Small intestine (tissue), 7 donors: ENCODE results near the gene HYI. TPM values are rescaled to one million over a fixed set of nuclear protein-coding genes. Genes with fewer than 3 reads are reported as not detected.

Experiments used
- DNase-seq, 2 donors: peaks; one replicate each; pipeline versions ENCODE4 v3.0.0 to v3.0.0-alpha.2; 2013
- FAIRE-seq: peaks from 2 replicates; lab custom pipeline; 2012; peaks lifted over from hg19 to GRCh38; lab: Jason Lieb, UNC
- H3K27ac ChIP-seq, 3 donors: one replicate each; pipeline ENCODE4 v1.5.1; 2013; ENCODE audit warnings: low read length in 2 of 3, mild to moderate bottlenecking in 2 of 3, control low read depth in 1 of 3, inconsistent platforms in 1 of 3, low read depth in 1 of 3, moderate library complexity in 1 of 3
- H3K27me3 ChIP-seq, 3 donors: one replicate each; pipeline ENCODE4 v1.6.1; 2013; ENCODE audit warnings: low read length in 3 of 3, inconsistent platforms in 1 of 3; ENCODE audit not compliant: control insufficient read depth in 3 of 3, insufficient read depth in 3 of 3
- H3K36me3 ChIP-seq, 3 donors: one replicate each; pipeline ENCODE4 v1.6.1; 2013; ENCODE audit warnings: low read length in 3 of 3, inconsistent platforms in 1 of 3, low read depth in 1 of 3, mild to moderate bottlenecking in 1 of 3, moderate library complexity in 1 of 3; ENCODE audit not compliant: control insufficient read depth in 3 of 3, insufficient read depth in 2 of 3
- H3K4me1 ChIP-seq, 3 donors: one replicate each; pipeline ENCODE4 v1.6.1; 2013; ENCODE audit warnings: low read length in 2 of 3, inconsistent platforms in 1 of 3, low read depth in 1 of 3, mild to moderate bottlenecking in 1 of 3, moderate library complexity in 1 of 3; ENCODE audit not compliant: control insufficient read depth in 3 of 3, insufficient read depth in 2 of 3
- H3K4me3 ChIP-seq, 3 donors: one replicate each; pipeline ENCODE4 v1.5.1; 2013; ENCODE audit warnings: low read length in 3 of 3, control low read depth in 1 of 3, inconsistent platforms in 1 of 3, low read depth in 1 of 3, mild to moderate bottlenecking in 1 of 3, moderate library complexity in 1 of 3
- H3K9me3 ChIP-seq, 2 donors: one replicate each; pipeline ENCODE4 v1.6.1; 2013; ENCODE audit warnings: low read depth in 1 of 2, low read length in 1 of 2; ENCODE audit not compliant: control insufficient read depth in 2 of 2, insufficient read depth in 1 of 2
- WGBS, 3 donors: extraction: QIAGEN DNeasy Blood & Tissue Kit; methylation state at CpG; one replicate each; pipeline ENCODE4 v1.1.7; 2013; 5-methylcytosine and 5-hydroxymethylcytosine counted together
- polyA plus RNA-seq, 4 donors: library from polyadenylated mRNA; stranded (reverse) in 3 of 4; unstranded in 1 of 4; fragments of 200-250 nt in 3 of 4; fragments of 120-200 nt in 1 of 4; gene quantifications; one replicate each; pipeline versions ENCODE4 v1.2.1 to v1.2.3, GENCODE V29; 2013
- donor health status: healthy with polysubstance abuse.
- donor health status: control.
- donor health status: control.
- donor health status: Bipolar disorder and iron deficiency.
- donor health status: healthy.

The HYI gene
- polyA plus RNA-seq, 4 donors: 42.6 to 234 (median 139) TPM

GRCh38 chr1:43432907-43433306 is 20.8 kb downstream of the HYI start:
- H3K4me1 ChIP-seq: no peaks in the 10 kb centered on the region
- 92 to 97% (median 97%) methylated on average over 5 of the region's 5 CpGs for WGBS, 3 donors
- H3K9me3 ChIP-seq: no peaks in the 10 kb centered on the region
- peaks cover 18 to 89% (median 33%) of the 10 kb centered on the region in 3 donors for H3K36me3 ChIP-seq
- no peak for FAIRE-seq
- no peak for DNase-seq
- no peaks in the 10 kb centered on the region for H3K27me3 ChIP-seq
- H3K27ac ChIP-seq: no peak overlapping the region
- no peak overlapping the region for H3K4me3 ChIP-seq

- H3K4me3 ChIP-seq: no peak overlapping the region
- no peak overlapping the region for H3K27ac ChIP-seq
- H3K27me3 ChIP-seq: no peaks in the 10 kb centered on the region
- DNase-seq (no peak), FAIRE-seq (no peak)
- peaks cover 21 to 89% (median 34%) of the 10 kb centered on the region in 3 donors for H3K36me3 ChIP-seq
- H3K9me3 ChIP-seq: no peaks in the 10 kb centered on the region
- no peaks in the 10 kb centered on the region for H3K4me1 ChIP-seq
- 90 to 99% (median 95%) methylated on average over 8 to 9 of the region's 9 CpGs for WGBS, 3 donors
Observed at GRCh38 chr1:43432171-43432860, 21.4 kb downstream of the HYI start.

- Histone ChIP-seq H3K9me3 (no peaks in the 10 kb centered on the region), H3K4me1 (no peaks in the 10 kb centered on the region), H3K27ac (no peak overlapping the region), H3K27me3 (no peaks in the 10 kb centered on the region), H3K36me3 (peaks cover 24 to 89% (median 35%) of the 10 kb centered on the region in 3 donors), H3K4me3 (no peak overlapping the region)
- DNase-seq (no peak), FAIRE-seq (no peak)
- WGBS, 3 donors: 95 to 97% (median 96%) methylated on average over 9 of the region's 9 CpGs
Observed at GRCh38 chr1:43431676-43432075, 22.1 kb downstream of the HYI start.

GRCh38 chr1:43430831-43431230 is 22.9 kb downstream of the HYI start:
- peaks cover 29 to 95% (median 42%) of the 10 kb centered on the region in 3 donors for H3K36me3 ChIP-seq
- no peak for FAIRE-seq
- no peak for DNase-seq
- 90 to 96% (median 92%) methylated on average over 5 of the region's 5 CpGs for WGBS, 3 donors
- no peaks in the 10 kb centered on the region for H3K27me3 ChIP-seq
- H3K27ac ChIP-seq: no peak overlapping the region
- no peaks in the 10 kb centered on the region for H3K4me1 ChIP-seq
- H3K4me3 ChIP-seq: no peak overlapping the region
- no peaks in the 10 kb centered on the region for H3K9me3 ChIP-seq

GRCh38 chr1:43427941-43428340 is 25.8 kb downstream of the HYI start:
- WGBS, 3 donors: 92 to 94% (median 94%) methylated on average over 9 of the region's 9 CpGs
- DNase-seq: no peak
- Histone ChIP-seq H3K36me3 (peaks cover 26 to 99% (median 49%) of the 10 kb centered on the region in 3 donors), H3K4me3 (no peak overlapping the region), H3K27me3 (no peaks in the 10 kb centered on the region), H3K9me3 (peaks cover 0 to 5% of the 10 kb centered on the region in 2 donors), H3K4me1 (no peaks in the 10 kb centered on the region), H3K27ac (no peak overlapping the region)
- no peak for FAIRE-seq

- Histone ChIP-seq H3K36me3 (peaks cover 28 to 99% (median 51%) of the 10 kb centered on the region in 3 donors), H3K4me1 (no peaks in the 10 kb centered on the region), H3K27ac (no peak overlapping the region), H3K27me3 (no peaks in the 10 kb centered on the region), H3K9me3 (peaks cover 0 to 5% of the 10 kb centered on the region in 2 donors), H3K4me3 (no peak overlapping the region)
- 62 to 84% (median 74%) methylated on average over 14 of the region's 14 CpGs for WGBS, 3 donors
- DNase-seq: peak in 1 of 2 donors; percentile 61
- no peak for FAIRE-seq
Observed at GRCh38 chr1:43427524-43427923, 26.2 kb downstream of the HYI start.

- H3K27me3 ChIP-seq: no peaks in the 10 kb centered on the region
- no peaks in the 10 kb centered on the region for H3K4me1 ChIP-seq
- 88 to 94% (median 93%) methylated on average over 10 to 11 of the region's 11 CpGs for WGBS, 3 donors
- H3K9me3 ChIP-seq: peaks cover 0 to 5% of the 10 kb centered on the region in 2 donors
- no peak overlapping the region for H3K4me3 ChIP-seq
- peaks cover 32 to 98% (median 46%) of the 10 kb centered on the region in 3 donors for H3K36me3 ChIP-seq
- DNase-seq (no peak), FAIRE-seq (no peak)
- H3K27ac ChIP-seq: no peak overlapping the region
Observed at GRCh38 chr1:43426221-43426620, 27.5 kb downstream of the HYI start.

- Histone ChIP-seq H3K27me3 (no peaks in the 10 kb centered on the region), H3K27ac (no peak overlapping the region), H3K4me3 (no peak overlapping the region), H3K36me3 (peaks cover 40 to 98% (median 50%) of the 10 kb centered on the region in 3 donors), H3K9me3 (peaks cover 0 to 5% of the 10 kb centered on the region in 2 donors), H3K4me1 (no peaks in the 10 kb centered on the region)
- 75 to 96% (median 89%) methylated on average over 4 of the region's 4 CpGs for WGBS, 3 donors
- FAIRE-seq (no peak), DNase-seq (no peak)
Observed at GRCh38 chr1:43425045-43425444, 28.7 kb downstream of the HYI start.
